NCI-H226 (cell line): ENCODE measurements around the gene PTPN14.
"Not testable (repeated sequence)": the region's sequence is repeated elsewhere in the genome, so short reads cannot be mapped to it uniquely, and the experiment has no call there.

Experiments
- DNase-seq: peaks from one replicate; pipeline ENCODE4 v3.0.0-alpha.2; 2015

The PTPN14 gene

DNA sequence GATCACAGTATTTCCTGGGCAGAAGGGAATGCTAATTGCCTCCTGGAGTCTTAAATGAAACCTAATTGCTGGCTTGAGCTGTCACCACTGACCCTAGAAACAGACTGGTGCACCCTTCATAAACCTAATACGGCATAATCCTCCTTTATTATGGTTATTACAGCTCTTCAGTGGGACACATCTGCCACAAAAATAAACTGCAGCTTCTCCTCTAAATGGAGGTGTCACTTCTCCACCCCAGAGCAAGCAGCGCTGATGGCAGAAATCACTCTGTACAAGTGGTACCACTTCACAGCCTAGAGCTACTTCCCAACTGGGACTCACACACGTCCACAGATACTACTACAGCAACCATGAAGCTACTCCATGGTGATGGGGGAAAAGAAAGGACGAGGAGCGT lies 11.1 kb downstream of the PTPN14 start:
- DNase-seq, result no peak

- DNase-seq, result no peak
These were observed 12.9 kb downstream of the PTPN14 start for GRCh38 chr1:214538496-214538895.

DNA sequence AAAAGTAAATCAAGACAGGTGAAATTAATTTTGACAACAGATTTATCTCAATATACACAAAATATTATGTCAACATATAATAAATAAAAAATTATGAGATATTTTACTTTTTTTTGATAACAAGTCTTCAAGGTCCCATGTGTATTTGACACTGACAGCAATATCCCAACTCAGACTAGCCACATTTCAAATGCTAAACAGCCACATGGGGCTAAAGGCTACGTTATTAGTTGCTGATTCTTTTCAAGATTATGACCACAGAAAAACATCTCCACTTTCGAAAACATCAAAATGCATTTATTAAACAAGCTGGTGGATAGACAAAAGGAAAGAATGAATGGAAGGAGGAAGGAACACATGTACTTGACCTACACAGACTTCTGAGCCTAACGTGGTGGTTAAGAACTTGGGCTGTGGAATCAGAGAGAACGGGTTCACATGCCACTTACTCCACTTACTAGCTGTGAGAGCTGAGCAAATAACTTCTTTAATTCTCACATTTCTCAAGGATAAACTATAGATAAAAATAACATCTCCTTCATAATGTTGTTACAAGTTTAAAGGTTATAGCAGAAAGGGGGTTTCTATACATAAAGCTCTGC lies 13.4 kb downstream of the PTPN14 start:
- no peak for DNase-seq

GRCh38 chr1:214537219-214537618 lies 14.2 kb downstream of the PTPN14 start:
- peak; percentile 24 for DNase-seq

- no peak for DNase-seq
These were observed 19.3 kb downstream of the PTPN14 start for GRCh38 chr1:214532070-214532469.

DNA sequence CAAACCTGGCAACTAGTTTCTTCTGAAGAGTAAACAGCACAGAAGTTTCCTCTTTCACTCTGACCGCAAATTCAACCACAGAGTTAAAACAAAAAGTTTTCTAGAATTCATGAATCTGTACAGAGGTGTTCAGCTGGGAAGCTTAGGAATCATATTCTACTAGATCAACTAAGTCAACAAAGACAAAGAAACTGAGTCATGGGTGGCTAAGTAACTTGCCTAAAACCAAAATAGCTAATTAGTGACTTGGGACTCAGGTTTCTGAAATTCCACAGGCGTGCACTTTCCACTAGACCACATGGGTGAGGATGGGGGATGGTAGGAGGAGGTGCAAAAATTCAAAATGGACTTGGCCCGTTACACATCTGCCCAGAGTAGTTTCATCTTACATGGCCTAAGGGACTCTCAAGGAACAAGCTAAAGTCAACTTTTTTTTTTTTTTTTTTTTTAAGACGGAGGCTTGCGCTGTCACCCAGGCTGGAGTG lies 25.8 kb downstream of the PTPN14 start:
- no peak for DNase-seq

DNA sequence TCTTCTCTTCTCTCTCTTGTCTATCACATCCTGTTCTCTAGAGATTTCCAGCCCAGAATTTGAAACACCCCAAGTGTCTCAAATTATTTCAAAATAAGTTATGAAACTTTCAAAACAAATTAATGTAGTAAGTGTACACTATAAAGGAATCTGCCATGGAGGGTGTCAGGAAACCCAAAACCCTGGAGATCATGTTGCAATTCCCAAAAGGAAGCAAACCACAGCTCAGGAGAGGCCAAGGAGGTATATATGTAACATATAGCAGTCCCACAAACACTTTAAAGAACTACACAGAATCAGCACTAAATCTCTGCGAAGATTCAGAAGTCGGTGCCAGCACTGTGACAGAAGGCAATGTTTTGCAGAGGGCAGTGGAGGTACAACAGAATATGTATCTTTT lies 26.6 kb downstream of the PTPN14 start:
- DNase-seq, result no peak

DNA sequence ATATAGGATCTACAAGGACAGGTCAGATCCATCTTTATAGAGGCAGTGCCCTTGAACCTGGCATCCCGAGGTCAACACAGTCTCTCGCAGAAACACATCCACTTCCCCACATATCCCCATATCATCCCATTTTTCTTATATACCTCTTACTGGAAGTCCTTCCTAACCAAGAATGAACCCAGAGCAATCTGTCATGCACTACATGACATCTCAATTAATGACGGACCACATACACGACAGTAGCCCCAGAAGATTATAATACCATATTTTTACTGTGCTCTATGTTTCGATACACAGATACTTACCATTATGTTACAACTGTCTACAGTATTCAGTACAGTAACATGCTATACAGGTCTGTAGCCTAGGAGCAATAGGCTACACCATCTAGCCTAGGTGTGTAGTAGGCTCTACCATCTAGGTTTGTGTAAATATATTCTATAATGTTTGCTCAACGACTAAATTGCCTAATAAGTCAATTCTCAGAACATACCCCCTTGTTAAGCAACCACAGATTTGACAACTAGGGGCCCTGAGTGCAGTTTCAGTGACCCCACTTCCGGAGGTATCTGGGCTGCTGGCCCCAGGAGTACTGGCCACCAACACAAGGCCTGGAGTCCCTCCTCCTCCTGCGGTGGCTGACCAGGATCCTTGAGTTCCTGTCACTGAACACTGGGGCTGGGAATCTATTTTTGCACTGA lies 28.1 kb downstream of the PTPN14 start:
- DNase-seq, result no peak

GRCh38 chr1:214521458-214521857 lies 29.9 kb downstream of the PTPN14 start:
- DNase-seq, result not testable (repeated sequence)

GRCh38 chr1:214520544-214521165 lies 30.7 kb downstream of the PTPN14 start:
- no peak for DNase-seq

DNA sequence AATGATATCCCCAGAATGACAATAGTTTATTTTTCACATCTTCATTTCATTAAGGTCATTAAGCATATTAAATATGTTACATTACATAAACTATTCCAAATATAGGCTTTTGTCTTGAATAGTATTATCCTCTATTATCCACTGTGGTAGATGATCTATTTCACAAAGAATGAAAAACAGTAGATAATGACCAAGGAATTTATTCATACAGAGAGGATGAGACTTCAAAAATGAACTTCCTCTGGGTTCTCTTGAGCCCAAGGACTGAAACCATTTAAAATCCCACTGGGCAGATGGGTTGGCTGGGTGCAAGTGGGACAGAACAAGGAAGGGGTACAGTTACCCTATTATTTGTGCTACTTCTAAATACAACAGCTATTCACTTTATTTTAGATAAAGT lies 33.0 kb downstream of the PTPN14 start:
- DNase-seq, result no peak

DNA sequence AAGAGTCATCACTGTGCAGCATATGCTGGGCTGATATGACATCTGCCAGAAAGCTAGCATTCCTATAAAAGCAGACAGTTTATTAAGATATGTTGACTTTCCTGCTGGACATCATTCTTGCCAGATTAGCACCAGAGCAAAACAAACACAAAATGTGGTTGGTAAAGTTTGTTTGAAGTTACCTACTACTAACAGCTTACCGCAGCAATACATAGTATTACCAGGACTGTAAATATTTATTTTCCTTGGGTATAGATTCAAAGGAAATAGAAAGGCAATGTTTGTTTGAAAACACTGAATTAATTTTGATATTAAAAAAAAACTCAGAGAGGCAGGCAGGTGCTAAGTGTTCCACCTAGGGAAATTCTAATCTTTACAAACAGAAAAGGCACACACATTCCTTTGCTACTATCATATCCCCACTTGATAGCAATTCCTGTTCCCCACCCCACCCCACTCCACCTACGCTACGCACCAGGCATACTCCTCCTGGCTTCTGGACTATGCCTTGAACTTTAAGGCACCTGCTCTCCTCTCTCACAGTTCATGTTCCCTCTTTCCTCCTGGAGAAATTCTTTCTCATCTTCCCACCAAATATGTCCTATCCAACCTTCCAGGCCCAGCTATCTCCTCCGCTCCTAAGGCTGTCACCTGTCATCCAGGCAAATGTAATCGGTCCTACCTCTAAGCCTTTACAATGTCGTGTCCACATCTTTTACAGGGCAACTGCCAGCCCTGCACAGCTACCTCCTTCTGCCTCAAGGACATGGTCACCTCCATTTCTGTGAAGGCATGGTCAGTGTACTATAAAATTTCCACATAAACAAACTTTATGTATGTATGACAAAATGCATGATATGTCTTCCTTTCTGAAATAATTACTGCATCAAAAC lies 34.7 kb downstream of the PTPN14 start:
- no peak for DNase-seq

GRCh38 chr1:214515544-214516433 lies 35.6 kb downstream of the PTPN14 start:
- no peak for DNase-seq

DNA sequence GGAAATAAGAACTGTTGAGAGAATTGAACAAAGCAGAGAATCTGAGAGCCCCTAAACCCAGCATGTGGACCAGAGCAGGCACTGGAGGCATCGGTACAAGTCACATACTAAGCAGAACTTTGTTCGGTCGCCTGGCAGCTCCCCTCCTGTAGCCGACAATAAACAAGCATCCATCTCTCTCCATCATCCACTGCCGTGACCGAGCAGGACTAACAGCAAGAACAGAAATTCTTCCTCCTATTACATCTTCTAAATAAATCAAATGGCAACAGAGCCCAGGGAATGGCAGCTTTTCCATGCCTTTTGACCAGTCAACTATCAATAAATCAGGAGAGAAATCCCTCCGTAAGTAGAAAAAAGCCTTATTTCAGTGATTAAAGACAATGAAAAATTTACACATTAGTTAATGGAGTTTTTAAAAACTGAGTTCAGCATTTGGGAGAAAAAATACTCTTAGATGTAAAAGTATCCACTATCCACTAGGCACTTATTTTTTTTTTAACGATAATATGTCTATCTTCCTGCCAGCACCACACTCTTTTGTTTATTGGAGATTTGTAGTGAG lies 36.5 kb downstream of the PTPN14 start:
- DNase-seq, result no peak

- no peak for DNase-seq
These were observed 37.2 kb downstream of the PTPN14 start for GRCh38 chr1:214514032-214514818.

DNA sequence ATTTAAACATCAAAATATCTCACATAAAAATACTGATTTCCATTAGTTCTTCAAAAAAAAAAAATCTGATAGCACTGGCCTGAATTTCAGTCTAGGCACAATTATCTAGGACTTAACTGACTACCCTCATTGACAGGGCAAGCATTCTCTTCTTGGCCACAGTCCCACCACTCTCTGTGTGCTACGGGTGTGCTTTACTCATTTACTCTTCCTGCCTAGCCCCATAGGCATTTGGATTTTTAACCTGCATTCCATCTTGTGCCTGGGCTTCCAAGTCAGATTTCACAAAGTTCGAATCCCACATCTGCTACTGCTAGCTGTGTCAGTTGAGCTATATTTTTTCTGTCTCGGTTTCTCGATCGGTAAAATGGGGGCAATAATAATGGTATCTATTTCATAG lies 38.0 kb downstream of the PTPN14 start:
- DNase-seq, result peak; percentile 16

DNA sequence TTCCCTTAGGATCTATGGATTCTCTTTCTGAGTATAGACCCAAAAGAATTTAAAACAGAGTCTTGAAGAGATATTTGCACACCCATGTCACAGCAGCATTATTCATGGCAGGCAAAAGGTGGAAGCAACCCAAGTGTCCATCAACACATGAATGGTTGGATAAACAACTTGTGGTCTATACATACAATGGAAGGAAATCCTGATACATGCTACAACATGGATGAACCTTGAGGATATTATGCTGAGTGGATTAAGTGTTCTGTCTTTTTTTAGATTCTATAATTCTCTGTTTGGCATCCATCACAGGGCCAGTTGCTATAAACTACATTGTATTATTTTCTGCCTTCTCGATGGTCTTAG lies 39.8 kb downstream of the PTPN14 start:
- no peak for DNase-seq

DNA sequence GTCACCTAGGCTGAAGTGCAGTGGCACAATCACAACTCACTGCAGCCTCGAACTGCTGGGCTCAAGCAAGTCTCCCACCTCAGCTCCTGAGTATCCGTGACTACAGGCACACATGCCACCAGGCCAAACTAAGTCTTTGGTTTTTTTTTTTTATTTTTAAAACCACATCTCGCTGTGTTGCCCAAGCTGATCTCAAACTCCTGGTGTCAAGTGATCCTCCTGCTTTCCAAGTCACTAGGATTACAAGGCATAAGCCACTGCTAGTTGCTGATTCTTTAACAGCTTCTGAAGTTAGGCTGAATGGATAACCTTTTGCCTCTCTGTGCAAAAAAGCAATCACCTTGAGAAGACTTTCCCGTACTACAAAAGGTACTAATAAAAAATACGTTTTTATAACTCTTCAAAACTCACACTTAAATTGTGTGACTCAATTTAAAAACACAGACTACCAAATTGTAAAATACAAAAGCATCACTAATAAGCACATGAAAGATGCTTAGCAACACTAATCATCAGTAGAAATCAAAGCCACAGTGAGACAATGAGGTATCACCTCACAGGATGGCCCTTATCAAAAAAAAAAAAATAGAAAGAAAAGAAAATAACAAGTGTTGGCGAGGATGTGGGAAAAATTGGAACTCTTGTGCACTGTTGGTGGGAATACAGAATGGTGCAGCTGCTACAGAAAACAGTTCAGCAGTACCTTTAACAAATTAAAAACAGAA lies 40.3 kb downstream of the PTPN14 start:
- no peak for DNase-seq

DNA sequence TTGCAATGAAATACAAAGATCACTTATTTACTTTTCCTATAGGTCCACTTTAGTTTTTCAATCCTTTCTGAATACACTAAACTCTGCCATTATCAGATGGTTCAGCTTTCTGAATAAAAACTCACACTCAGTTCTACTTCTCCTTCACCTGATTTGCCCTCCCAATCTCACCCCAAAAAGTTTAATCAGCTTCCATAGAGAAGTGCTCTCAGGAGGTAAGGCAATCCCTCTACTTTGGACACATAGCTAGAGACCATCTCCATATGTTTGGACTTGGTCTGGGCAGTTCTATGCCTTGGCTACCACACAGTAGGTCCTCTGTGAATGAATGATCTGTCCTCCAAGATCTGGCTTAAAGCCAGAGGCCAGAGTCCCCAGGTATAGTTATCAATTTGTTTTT lies 40.9 kb downstream of the PTPN14 start:
- DNase-seq, result no peak

- DNase-seq, result not testable (repeated sequence)
These were observed 41.8 kb downstream of the PTPN14 start for GRCh38 chr1:214509622-214510021.
